ENCODE measurements around the gene LPP.

DNA sequence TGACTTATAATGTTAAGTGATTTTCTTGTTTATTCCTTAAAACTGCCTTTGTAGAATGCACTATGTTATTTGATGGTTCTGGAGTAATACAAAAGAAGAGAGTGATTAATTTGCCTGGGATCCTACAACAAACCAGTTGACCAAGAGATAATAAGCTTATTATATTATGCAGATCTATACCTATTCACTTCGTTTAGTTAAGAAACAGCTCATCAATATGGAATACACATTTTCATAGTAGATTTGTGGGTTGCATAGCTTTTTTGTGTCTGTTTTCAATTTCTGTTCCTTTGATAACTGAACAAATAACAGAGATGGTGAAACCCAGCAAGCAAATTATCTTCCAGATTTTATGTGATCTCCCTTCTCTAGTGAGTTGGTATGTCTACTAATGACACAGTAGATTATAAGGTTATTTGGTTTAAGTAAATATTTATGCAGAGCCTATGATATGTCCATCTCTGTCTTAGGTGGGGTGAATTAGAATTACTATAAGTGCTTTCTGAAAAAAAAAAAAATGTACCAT is 574.5 kb downstream of the LPP start:
- TF ChIP-seq, protein P1, sequence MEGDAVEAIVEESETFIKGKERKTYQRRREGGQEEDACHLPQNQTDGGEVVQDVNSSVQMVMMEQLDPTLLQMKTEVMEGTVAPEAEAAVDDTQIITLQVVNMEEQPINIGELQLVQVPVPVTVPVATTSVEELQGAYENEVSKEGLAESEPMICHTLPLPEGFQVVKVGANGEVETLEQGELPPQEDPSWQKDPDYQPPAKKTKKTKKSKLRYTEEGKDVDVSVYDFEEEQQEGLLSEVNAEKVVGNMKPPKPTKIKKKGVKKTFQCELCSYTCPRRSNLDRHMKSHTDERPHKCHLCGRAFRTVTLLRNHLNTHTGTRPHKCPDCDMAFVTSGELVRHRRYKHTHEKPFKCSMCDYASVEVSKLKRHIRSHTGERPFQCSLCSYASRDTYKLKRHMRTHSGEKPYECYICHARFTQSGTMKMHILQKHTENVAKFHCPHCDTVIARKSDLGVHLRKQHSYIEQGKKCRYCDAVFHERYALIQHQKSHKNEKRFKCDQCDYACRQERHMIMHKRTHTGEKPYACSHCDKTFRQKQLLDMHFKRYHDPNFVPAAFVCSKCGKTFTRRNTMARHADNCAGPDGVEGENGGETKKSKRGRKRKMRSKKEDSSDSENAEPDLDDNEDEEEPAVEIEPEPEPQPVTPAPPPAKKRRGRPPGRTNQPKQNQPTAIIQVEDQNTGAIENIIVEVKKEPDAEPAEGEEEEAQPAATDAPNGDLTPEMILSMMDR (IDR thresholded peaks at IDR 0.05) = no peak
- no peak for TF ChIP-seq POLR2A (IDR thresholded peaks at IDR 0.05)

Measured in right lobe of liver (tissue), 4 donors.